ENCODE measurements around the gene IER2.

The IER2 gene

GRCh38 chr19:13102666-13103580 is 47.3 kb upstream of the IER2 start, which contains the start of gene LYL1:
TSS of gene LYL1 (minus strand) at chr19:13102858. CDS start at chr19:13101171, 1,687 bp downstream.
- no CpG with 5 or more reads among the region's 47 CpGs for WGBS (ENCODE audit: extremely low coverage, insufficient coverage, insufficient read length)
- H2BK120ac ChIP-seq (ENCODE audit: insufficient read depth, low read length, poor library complexity): no peak within 1 kb of the TSS
- peaks cover 8% of the 10 kb centered on the region for H3K9me3 ChIP-seq (ENCODE audit: insufficient read depth, low read depth, low read length)
- H3K79me2 ChIP-seq (ENCODE audit: control insufficient read depth, insufficient read depth, low read length, poor library complexity): no peaks in the 10 kb centered on the region
- no peak within 1 kb of the TSS for H2AK5ac ChIP-seq (ENCODE audit: low read length)
- H3K18ac ChIP-seq (ENCODE audit: low read length): no peak within 1 kb of the TSS
- no peak within 1 kb of the TSS for H3K4me3 ChIP-seq (ENCODE audit: low read depth, low read length)
- H3K27me3 ChIP-seq (ENCODE audit: insufficient read depth, low read length): peaks cover 27% of the 10 kb centered on the region
- H3K79me1 ChIP-seq (ENCODE audit: low read length): peaks cover 5% of the 10 kb centered on the region
- no peak within 1 kb of the TSS for H4K91ac ChIP-seq (ENCODE audit: low read depth, low read length)
- H2BK12ac ChIP-seq (ENCODE audit: low read length): no peak within 1 kb of the TSS
- H3K14ac ChIP-seq (ENCODE audit: low read length): peak within 1 kb of the TSS; percentile 17
- H3K27ac ChIP-seq (ENCODE audit: low read depth, low read length): no peak within 1 kb of the TSS
- peak within 1 kb of the TSS; percentile 8 for H2AFZ ChIP-seq (ENCODE audit: insufficient read depth, low read length, poor library complexity)
- peak within 1 kb of the TSS; percentile 1 for H4K8ac ChIP-seq (ENCODE audit: low read depth, low read length)
- peaks cover 6 to 8% of the 10 kb centered on the region in 2 experiments for H3K36me3 ChIP-seq (ENCODE audit: control insufficient read depth in 1 of 2, insufficient read depth in 2 of 2, low read length in 2 of 2)
- peaks cover 12 to 14% of the 10 kb centered on the region in 2 experiments for H3K4me1 ChIP-seq (ENCODE audit: control insufficient read depth in 1 of 2, insufficient read depth in 2 of 2, low read length in 2 of 2)
- H3K4ac ChIP-seq (ENCODE audit: low read depth, low read length): no peak within 1 kb of the TSS
- no peak within 1 kb of the TSS for H2BK5ac ChIP-seq (ENCODE audit: low read depth, low read length, poor library complexity)
- no peak within 1 kb of the TSS for H3K23ac ChIP-seq (ENCODE audit: low read length)
- DNase-seq: peak; percentile 45 to 72
- peak within 1 kb of the TSS; percentile 69 for H4K12ac ChIP-seq (ENCODE audit: low read depth, low read length)
- no peak within 1 kb of the TSS for H3K9ac ChIP-seq (ENCODE audit: low read length)
- peak within 1 kb of the TSS; percentile 17 for H3K4me2 ChIP-seq (ENCODE audit: low read length)

GRCh38 chr19:13103581-13104359 is 46.4 kb upstream of the IER2 start:
- H3K4me3 ChIP-seq (ENCODE audit: low read depth, low read length): no peak overlapping the region
- no peaks in the 10 kb centered on the region for H3K79me2 ChIP-seq (ENCODE audit: control insufficient read depth, insufficient read depth, low read length, poor library complexity)
- no peak overlapping the region for H2BK12ac ChIP-seq (ENCODE audit: low read length)
- no peak overlapping the region for H3K27ac ChIP-seq (ENCODE audit: low read depth, low read length)
- H3K14ac ChIP-seq (ENCODE audit: low read length): no peak overlapping the region
- H2BK5ac ChIP-seq (ENCODE audit: low read depth, low read length, poor library complexity): no peak overlapping the region
- H3K4me2 ChIP-seq (ENCODE audit: low read length): no peak overlapping the region
- peaks cover 8% of the 10 kb centered on the region for H3K9me3 ChIP-seq (ENCODE audit: insufficient read depth, low read depth, low read length)
- H3K36me3 ChIP-seq (ENCODE audit: control insufficient read depth in 1 of 2, insufficient read depth in 2 of 2, low read length in 2 of 2): peaks cover 6 to 8% of the 10 kb centered on the region in 2 experiments
- no peak overlapping the region for H3K18ac ChIP-seq (ENCODE audit: low read length)
- no peak overlapping the region for H4K8ac ChIP-seq (ENCODE audit: low read depth, low read length)
- no peak overlapping the region for H3K4ac ChIP-seq (ENCODE audit: low read depth, low read length)
- no peak overlapping the region for H3K23ac ChIP-seq (ENCODE audit: low read length)
- no peak overlapping the region for H3K9ac ChIP-seq (ENCODE audit: low read length)
- peaks cover 19% of the 10 kb centered on the region for H3K27me3 ChIP-seq (ENCODE audit: insufficient read depth, low read length)
- no peak for DNase-seq
- peaks cover 12% of the 10 kb centered on the region in 2 experiments for H3K4me1 ChIP-seq (ENCODE audit: control insufficient read depth in 1 of 2, insufficient read depth in 2 of 2, low read length in 2 of 2)
- H2AFZ ChIP-seq (ENCODE audit: insufficient read depth, low read length, poor library complexity): no peak overlapping the region
- no CpG with 5 or more reads among the region's 13 CpGs for WGBS (ENCODE audit: extremely low coverage, insufficient coverage, insufficient read length)
- no peak overlapping the region for H4K91ac ChIP-seq (ENCODE audit: low read depth, low read length)
- no peak overlapping the region for H4K12ac ChIP-seq (ENCODE audit: low read depth, low read length)
- H3K79me1 ChIP-seq (ENCODE audit: low read length): peaks cover 5% of the 10 kb centered on the region
- H2BK120ac ChIP-seq (ENCODE audit: insufficient read depth, low read length, poor library complexity): no peak overlapping the region
- H2AK5ac ChIP-seq (ENCODE audit: low read length): no peak overlapping the region

GRCh38 chr19:13104360-13104847 is 45.8 kb upstream of the IER2 start:
- Histone ChIP-seq H3K23ac (ENCODE audit: low read length) (no peak overlapping the region), H2AFZ (ENCODE audit: insufficient read depth, low read length, poor library complexity) (no peak overlapping the region), H4K8ac (ENCODE audit: low read depth, low read length) (no peak overlapping the region), H3K79me2 (ENCODE audit: control insufficient read depth, insufficient read depth, low read length, poor library complexity) (no peaks in the 10 kb centered on the region), H3K14ac (ENCODE audit: low read length) (no peak overlapping the region), H3K18ac (ENCODE audit: low read length) (no peak overlapping the region), H3K79me1 (ENCODE audit: low read length) (peaks cover 5% of the 10 kb centered on the region), H3K4me1 (ENCODE audit: control insufficient read depth in 1 of 2, insufficient read depth in 2 of 2, low read length in 2 of 2) (peaks cover 8% of the 10 kb centered on the region in 2 experiments), H3K4ac (ENCODE audit: low read depth, low read length) (no peak overlapping the region), H3K27me3 (ENCODE audit: insufficient read depth, low read length) (peaks cover 13% of the 10 kb centered on the region), H3K4me3 (ENCODE audit: low read depth, low read length) (no peak overlapping the region), H2BK5ac (ENCODE audit: low read depth, low read length, poor library complexity) (no peak overlapping the region), H3K36me3 (ENCODE audit: control insufficient read depth in 1 of 2, insufficient read depth in 2 of 2, low read length in 2 of 2) (peaks cover 10 to 12% of the 10 kb centered on the region in 2 experiments), H2AK5ac (ENCODE audit: low read length) (no peak overlapping the region), H2BK120ac (ENCODE audit: insufficient read depth, low read length, poor library complexity) (no peak overlapping the region), H3K4me2 (ENCODE audit: low read length) (no peak overlapping the region), H3K27ac (ENCODE audit: low read depth, low read length) (no peak overlapping the region), H4K91ac (ENCODE audit: low read depth, low read length) (no peak overlapping the region), H4K12ac (ENCODE audit: low read depth, low read length) (no peak overlapping the region), H2BK12ac (ENCODE audit: low read length) (no peak overlapping the region), H3K9me3 (ENCODE audit: insufficient read depth, low read depth, low read length) (peaks cover 4% of the 10 kb centered on the region), H3K9ac (ENCODE audit: low read length) (no peak overlapping the region)
- peak in 1 of 2 donors; percentile 43 for DNase-seq
- no CpG with 5 or more reads among the region's 33 CpGs for WGBS (ENCODE audit: extremely low coverage, insufficient coverage, insufficient read length)

All from trophoblast cell (in vitro differentiated cells and primary cell).